Erythroblast (primary cell): ENCODE measurements around the gene TTC36.

Experiments used
- GATA1 ChIP-seq: IDR thresholded peaks from 2 replicates; pipeline ENCODE4 v1.6.1; 2011; ENCODE audit warnings: low read depth, mild to moderate bottlenecking, control low read depth, low read length, moderate library complexity
- POLR2A ChIP-seq: IDR thresholded peaks from 2 replicates; pipeline ENCODE4 v1.6.1; 2011; ENCODE audit warnings: mild to moderate bottlenecking, low read length

DNA sequence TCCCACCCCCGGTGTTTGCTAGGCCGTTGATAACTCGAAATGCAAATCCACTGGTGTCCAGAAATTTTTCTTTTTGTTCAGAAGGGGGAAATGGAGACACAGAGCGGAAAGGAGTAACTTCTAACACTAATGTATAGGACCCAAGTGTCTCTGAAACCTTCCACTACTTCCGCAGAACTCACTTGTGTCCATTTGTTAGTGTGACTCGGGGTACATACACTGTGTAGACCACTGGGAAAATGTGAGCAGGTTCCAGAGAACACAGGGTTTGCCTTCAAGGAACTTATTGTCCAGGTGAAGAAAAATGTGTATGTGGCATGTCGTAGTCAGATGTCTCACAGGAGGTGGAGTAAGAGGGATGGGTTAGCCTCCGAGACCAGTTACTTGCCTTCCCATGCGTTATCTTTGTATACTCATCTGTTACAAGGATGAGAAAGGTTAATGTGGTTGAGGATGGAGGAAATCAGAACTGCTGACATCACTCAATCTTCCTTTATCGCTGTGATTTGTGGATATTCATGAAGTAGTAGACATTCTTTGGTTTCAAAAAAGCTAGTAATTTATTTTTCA is 45.8 kb downstream of the TTC36 start:
- TF ChIP-seq POLR2A (no peak), GATA1 (no peak)
